Glomerular visceral epithelial cell (primary cell): ENCODE measurements around the gene SGF29.
"Not testable (repeated sequence)": the region's sequence is repeated elsewhere in the genome, so short reads cannot be mapped to it uniquely, and the experiment has no call there.

Experiments used
- DNase-seq: peaks from one replicate; pipeline ENCODE4 v3.0.0-alpha.2; 2016; ENCODE audit errors: extremely low spot score

SGF29 gene

DNA sequence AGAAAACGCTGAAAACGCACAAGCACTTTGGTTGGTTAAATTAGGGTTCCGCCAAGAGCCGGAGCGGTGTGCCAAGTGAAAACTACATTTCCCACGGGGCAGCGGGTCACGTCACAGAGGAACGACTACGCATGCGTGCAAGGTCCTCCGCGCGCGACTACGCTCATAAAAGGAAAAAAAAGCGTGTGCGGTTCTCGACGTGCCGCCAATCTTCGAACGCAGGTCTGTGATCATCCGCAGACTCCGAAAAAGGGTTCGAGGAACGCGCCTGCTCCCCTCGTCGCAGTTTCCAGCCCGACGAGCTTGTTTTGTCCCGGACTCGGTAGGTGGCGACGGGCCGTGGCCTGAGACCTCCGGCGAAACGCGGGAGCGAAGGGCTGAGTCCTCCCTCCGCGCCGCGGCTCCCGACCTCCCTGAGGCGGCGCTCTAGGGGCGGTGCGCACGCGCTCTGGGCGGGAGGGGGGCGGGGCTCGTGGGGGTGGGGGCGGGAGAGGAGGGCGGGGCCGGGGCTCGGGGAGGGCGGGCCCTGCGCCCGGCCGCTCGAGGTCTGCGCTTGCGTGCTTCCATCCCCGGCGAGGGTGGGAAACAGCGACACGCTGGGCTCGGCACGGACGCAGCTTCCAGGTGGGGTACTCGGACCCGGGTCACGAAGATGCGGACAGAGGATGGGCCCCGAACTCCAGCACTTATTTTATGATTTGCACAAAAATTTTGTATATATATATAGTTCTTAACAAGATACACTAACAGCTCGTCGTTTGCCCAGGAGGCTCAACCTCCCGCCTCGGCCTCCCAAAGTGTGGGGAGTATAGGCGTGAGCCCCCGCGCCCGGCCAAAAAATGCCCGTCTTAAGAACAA, at the start of gene SGF29:
Gene SGF29, plus strand, starts transcription at position 145 of the 858 bp plus-strand sequence. CDS start 27,150 bp downstream, outside the sequence.
- peak; percentile 86 for DNase-seq

DNA sequence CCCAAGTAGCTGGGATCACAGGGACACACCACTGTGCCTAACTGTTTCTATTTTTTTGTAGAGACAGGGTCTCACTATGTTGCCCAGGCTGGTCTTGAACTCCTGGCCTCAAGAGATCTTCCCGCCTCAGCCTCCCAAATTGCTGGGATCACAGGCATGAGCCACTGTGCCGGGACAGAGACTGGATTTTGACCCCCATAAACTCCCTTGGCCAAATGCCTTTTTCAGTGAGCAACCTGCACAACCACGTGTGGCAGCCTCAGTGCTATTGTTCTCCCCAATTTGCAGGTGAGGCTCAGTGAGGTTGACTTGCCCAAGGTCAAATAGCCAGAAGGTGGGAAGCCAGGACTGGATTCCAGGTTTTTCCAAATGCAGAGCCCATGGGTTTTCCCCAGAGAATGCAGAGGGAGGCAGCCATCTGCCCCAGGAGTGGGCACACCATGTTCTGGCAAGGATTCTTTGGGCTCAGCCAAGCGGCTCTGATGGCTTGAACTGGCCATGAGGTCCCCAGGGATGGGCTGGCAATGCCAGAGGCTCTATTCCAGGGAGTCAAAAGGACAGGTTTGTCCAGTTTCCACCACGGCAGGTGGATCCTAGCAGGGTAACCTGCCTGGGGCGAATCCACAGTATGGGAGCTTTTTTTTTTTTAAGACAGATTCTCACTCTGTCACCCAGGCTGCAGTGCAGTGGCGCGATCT, 48.9 kb upstream of the SGF29 start:
- DNase-seq, result no peak

DNA sequence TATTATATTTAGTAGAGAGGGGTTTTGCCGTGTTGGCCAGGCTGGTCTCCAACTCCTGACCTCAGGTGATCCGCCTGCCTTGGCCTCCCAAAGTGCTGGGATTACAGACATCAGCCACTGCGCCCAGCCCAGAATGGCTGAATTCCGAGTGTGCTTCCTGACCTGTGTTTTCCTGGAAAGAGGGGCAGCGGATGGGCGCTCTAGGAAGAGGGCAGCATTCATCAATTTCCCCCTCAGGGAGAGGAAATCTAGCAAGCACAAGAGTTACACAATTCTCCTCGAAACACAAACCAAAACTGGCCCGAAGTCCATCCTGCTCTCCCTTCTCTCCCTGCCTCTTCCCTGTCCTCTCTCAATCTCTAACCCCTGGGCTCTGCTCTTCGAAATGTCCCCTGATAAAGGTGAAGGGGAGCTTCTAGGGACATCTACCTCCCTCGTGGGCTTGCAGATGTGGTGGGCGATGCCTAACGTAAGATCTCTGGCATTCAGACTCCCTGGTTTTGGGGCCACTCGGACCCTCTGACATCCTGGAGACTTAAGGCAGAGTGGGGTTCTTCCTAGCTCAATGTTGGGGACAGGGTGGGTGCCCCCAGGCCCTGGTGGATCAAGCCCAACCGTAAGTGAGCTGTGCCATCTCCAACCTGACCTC, 48.1 kb upstream of the SGF29 start:
- DNase-seq, result no peak

DNA sequence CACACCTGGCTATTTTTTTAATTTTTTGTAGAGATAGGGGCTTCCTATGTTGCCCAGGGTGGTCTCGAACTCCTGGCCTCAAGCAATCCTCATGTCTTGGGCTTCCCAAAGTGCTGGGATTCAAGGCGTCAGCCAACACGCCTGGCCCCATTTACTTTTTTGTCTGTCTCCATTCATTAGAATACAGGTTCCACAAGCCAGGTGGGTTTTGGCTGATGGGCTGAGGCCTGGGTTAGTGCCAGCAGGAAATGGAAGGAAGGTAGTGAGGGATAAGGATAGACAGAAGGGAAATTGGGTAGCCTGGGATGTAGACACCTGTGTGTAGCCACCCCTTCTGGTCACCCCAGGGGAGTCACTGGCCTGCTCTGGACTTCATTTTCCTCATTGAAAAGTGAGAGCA, 42.7 kb upstream of the SGF29 start:
- DNase-seq, result no peak

DNA sequence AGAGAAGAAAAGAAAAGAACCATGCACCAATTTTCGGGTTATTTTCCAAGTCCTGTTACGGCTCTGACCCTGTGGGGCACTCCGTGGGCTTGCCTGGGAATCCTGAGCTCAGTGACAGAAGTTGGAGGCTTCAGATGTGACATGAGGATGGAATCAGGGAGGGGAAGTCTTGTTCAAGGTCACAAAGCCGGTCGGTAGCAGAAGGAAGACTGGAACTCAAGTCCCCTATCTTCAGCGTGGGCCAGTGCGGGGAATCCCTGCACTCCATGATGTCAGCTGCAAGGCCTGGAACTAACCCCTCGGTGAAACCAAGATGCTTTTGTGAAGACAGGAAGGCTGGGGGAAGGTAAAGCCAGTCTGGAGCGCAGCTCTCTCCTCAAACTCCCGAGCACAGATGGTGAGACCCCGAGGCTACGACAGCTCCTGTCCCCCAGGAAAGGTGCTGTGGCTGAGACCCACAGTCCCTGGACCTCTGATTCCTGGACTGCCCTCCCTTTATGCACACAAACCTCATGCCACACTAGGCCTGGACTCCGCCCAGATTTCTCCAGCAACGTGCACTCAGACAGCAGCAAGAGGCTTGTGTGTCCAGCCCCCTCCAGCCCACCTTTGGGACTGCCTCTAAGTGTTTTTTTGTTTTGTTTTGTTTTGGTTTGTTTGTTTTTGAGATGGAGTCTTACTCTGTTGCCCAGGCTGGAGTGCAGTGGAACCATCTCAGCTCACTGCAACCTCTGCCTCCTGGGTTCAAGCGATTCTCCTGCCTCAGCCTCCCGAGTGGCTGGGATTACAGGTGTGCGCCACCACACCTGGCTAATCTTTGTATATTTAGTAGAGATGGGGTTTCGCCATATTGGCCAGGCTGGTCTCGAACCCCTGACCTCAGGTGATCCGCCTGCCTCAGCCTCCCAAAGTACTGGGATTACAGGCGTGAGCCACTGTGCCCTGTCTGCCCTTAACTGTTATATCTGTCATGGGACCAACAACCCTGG, 41.6 kb upstream of the SGF29 start:
- no peak for DNase-seq

DNA sequence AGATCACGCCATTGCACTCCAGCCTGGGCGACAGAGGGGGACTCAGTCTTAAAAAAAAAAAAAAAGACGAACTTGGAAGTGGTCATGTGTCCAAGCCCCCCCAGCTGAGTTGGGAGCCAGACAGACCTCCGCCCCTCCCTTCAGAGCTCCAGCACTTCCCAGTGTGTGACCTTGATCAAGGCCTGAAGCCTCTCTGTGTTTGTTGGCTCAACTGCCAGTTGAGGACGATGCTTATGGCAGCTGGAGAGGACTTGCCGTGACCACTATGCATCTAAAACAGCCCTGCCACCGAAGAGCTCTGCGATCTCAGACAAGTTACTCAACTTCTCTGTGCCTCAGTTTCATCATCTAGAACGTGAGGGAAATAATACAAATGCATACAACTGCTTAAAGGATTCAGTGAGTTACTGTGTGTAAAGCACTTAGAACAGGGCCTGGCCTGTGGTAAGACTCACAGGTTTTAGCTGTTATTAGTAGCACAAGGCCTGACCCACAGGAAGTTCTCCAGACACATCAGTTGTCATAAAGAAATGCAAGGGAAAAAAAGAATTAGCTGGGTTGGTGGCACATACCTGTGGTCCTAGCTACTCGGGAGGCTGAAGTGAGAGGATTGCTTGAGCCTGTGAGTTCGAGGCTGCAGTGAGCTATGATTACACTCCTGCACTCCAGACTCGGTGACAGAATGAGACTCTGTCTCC, 40.1 kb upstream of the SGF29 start:
- DNase-seq, result no peak

DNA sequence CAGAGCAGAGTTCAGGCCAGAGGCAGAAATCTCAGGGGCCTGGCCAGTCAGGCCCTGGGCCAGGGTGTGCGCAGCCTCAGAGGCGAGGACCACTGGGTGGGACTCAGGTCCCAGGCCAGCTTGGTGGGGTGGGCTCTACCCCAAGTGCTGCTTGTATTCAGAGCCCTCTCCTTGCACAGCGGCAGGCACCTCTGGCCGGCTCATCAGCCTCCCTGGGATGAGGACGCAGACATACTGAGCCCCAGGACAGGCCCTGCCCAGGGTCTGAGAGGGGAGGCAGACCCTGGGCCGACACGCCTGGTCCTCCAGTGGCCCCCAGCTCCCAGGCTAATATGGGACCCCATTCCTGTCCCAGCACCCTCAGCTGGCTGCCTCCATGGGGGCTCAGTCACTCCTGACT, 39.5 kb upstream of the SGF29 start:
- no peak for DNase-seq

DNA sequence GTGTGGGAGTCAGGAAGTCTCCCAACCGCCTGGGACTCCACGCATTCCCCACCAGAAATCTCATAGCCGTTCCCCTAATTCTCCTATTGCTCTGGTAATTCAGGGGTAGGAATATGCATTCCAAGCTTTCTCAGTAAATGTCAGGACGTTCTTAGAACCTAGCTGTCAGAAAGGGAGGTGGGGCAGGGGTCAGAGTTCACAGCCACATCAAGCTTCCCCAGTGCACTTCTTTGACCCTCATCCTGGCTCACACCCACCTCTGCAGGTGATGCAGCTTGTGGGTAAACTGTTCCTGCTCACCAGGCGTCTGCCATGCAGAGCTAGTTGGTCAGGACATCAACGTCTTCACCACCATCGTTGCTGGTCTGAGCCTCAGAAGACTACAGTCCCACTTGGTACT, 33.0 kb upstream of the SGF29 start:
- no peak for DNase-seq

DNA sequence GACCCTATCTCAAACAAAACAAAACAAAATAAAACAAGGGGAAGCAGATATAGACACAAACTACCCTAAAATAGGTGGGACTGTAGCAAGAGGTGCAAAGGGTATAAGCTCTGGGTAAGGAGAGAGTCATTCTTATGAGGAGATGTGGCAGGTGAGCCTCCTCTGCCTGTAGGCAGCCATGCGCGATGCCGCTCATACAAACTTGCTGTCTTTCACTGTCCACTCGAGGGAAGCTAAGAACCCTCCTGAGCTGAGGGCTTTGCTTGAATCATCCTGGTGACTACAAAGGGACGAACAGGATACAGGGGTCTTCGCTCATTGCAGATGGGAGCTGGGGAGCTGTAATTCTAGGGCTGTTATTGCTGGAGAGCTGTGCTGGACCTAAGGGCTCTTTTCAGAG, 32.3 kb upstream of the SGF29 start:
- DNase-seq, result no peak

DNA sequence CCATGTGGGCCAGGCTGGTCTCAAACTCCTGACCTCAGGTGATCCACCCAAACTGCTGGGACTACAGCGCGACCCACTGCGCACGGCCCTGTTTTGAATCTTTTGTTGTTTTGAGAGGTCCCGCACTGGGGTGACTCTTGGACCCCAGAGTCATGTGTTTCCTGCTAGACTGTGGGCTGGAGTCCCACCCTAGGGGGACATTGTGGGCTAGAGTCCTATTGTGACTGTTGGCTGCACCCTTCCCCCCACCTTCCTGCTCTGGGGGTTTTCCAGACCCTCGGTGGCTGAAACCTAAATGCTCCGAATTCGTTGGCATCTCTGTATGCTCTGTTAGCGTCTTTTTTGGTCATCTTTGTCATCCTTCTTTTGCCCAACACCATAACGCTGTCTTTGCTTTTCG, 30.9 kb upstream of the SGF29 start:
- DNase-seq, result no peak

DNA sequence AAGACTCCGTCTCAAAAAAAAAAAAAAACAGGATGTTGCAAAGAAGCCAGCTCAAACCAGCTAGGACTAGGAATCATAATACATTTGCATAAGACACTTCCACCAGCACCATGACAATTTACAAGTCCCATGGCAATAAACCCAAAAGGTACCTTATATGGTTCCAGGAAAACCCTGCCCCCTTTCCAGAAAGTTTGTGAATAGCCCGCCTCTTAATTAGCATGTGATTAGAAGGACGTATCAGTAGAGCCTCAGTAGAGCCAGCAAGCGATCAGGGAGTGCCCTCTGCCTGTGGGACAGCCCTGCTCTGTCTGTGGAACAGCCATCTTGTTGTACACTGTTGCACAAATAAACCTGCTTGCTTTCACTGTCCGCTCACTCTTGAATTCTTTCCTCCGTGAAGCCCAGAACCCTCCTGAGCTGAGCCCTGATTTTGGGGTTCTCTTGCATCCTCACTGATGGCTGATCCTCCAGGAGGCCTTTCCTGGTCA, 29.0 kb upstream of the SGF29 start:
- no peak for DNase-seq

DNA sequence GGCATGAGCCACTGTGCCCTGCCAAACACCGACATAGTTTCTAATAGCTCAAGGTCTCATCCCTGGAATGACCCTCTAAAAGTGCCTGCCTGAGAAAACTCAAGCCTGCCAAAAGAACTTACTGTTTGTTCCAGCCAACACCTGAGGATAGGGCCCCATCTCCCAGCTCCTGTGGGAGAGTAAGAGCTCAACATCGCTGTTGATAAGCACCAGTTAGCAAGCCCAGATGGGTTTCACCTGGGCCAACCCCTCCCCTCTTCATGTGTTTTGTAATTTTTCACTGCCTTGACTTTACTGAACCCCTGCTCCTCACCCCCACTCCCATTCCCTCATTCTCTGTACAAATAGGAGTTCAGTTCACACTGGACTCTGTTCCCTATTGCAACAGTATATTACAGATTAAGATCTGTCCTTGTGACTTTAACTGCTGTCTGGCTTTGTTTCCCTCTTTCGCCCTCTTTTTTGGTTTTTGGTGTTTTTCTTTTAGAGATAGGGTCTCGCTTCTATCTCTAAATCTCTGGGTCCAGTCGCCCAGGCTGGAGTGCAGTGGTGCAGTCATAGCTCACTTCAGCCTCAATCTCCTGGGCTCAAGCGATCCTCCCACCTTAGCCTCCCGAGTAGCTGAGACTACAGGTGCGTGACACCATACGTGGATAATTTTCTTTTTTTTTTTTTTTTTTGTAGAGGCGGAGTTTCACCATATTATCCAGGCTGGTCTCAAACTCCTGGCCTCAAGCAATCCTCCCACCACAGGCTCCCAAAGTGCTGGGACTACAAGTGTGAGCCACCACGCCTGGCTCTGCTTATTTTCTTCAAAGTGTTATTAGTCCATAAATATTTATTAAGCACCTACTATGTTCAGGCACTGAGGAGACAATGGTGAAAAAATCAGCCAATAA, 27.3 kb upstream of the SGF29 start:
- no peak for DNase-seq

DNA sequence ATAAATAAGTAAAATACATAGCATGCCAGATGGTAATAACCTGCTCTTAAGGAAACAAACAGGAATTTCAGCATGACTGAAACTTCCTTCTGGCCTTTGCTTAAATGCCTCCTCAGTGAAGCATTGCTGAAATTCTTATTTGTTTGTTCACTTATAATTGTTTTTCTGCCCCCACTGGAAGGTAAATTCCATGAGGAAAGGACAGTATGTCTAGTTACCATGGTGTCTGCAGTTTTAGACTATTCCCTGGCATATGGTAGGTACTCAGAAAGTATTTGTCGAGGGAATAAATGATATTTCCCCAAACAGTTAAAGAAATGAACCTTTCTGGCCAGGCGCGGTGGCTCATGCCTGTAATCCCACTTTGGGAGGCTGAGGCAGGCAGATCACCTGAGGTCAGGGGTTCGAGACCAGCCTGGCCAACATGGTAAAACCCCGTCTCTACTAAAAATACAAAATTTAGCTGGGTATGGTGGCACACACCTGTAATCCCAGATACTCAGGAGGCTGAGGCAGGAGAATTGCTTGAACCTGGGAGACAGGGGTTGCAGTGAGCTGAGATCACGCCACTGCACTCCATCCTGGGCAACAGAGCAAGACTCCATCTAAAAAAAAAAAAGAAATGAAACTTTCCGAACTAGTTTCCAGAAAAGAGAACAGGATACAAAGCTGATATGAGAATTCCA, 26.5 kb upstream of the SGF29 start:
- not testable (repeated sequence) for DNase-seq

DNA sequence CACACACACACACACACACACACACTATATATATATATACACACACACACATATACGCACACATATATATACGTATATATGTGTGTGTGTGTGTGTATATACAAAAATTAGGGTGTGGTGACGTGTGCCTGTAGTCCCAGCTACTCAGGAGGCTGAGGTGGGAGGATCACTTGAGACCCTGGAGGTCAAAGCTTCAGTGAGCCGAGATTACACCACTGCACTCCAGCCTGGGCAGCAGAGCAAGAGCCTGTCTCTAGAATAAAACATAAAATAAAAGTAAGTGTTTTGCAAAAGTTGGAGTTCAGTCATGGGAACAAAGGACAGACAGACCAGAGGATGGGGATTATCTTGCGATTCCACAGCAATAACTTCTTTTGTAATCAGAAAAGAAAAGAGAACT, 25.7 kb upstream of the SGF29 start:
- DNase-seq, result no peak

DNA sequence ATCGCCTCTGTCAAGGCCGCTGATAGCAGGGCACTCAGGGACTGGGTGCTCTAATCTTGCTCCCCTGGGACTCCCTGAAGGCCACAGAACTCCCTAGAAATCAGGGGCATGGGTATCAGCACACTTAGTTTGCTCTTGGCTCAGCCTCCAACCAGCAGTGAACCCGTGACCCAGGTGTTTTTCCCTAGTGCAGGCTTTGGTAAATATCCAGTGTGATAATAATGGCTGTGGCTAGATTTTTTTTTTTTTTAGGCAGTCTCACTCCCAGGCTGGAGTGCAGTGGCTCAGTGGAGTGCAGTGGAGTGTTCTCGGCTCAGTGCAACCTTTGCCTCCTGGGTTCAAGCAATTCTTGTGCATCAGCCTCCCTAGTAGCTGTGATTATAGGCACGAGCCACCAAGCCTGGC, 25.3 kb upstream of the SGF29 start:
- DNase-seq, result no peak

DNA sequence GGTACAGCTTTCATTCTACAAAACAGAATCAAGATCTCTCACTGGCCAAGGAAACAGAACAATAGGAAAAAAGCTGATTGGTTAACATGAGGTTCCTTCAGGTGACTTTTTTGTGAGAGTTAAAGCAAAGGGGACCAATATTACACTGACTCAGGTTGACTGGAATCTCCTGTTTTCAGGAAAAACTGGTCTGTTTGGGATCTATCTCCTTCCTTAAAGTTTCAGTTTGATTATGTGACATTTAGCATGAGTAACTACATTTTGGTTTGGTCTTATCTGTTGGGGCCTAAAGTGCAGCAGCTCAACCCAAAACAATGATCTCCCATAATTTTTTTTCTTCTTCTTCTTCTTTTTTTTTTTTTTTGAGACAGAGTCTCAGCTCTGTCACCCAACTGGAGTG, 24.6 kb upstream of the SGF29 start:
- no peak for DNase-seq

DNA sequence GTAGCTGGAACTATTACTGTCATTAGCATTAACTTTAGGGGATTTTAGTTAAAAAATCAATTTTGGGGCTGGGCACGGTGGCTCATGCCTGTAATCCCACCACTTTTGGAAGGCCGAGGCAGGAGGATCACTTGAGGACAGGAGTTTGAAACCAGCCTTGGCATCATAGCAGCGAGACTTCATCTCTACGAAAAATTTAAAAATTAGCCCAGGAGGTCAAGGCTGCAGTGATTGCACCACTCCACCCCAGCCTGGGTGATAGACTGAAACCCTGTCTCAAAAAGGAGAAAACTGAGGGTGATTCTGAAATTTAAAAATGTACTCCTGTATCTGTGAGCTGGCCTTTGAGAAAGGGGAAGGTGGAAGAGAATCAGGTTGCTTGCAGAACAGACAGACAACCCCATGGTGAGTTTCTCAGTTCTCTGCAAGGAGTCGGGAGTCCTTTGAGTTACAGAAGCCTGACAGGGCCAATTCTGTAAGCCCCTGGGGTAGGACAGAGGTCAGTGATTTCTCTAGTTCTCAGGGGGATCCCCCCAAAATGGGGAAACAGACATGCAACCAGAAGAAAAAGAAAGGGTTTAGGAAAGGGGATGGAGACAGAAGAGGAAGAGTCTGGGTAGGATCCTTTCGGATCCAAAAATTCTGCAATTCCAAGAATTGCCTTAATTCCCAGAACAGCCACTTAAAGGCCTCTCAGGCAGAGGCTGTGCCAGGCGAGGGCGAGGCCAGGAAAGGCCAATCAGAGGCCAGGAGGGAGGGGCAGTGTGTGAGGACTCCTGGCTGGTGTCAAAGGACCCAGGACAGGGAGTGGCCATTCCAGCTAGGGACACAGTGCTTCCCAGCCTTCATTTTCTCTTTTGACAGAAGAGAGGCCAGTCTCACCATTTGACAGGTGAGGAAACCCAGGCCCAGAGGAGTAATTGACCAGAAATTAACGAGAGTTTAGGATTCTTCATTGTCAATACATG, 21.7 kb upstream of the SGF29 start:
- no peak for DNase-seq
